Measurements from ENCODE around the gene PTOV1.
A peak's percentile ranks its signal among the peaks of the same experiment; 100 is the strongest.

The PTOV1 gene

GRCh38 chr19:49848938-49849337, 2.0 kb upstream of the PTOV1 start:
- H3K9me3 Mint-ChIP-seq = peaks cover 5% of the 10 kb centered on the region
- H3K36me3 Mint-ChIP-seq = no peaks in the 10 kb centered on the region
- H3K27ac Mint-ChIP-seq = peak overlapping the region; percentile 87
- no peaks in the 10 kb centered on the region for H3K27me3 Mint-ChIP-seq
- H3K4me3 Mint-ChIP-seq = peak overlapping the region; percentile 68
- peaks cover 39% of the 10 kb centered on the region for H3K4me1 Mint-ChIP-seq

DNA sequence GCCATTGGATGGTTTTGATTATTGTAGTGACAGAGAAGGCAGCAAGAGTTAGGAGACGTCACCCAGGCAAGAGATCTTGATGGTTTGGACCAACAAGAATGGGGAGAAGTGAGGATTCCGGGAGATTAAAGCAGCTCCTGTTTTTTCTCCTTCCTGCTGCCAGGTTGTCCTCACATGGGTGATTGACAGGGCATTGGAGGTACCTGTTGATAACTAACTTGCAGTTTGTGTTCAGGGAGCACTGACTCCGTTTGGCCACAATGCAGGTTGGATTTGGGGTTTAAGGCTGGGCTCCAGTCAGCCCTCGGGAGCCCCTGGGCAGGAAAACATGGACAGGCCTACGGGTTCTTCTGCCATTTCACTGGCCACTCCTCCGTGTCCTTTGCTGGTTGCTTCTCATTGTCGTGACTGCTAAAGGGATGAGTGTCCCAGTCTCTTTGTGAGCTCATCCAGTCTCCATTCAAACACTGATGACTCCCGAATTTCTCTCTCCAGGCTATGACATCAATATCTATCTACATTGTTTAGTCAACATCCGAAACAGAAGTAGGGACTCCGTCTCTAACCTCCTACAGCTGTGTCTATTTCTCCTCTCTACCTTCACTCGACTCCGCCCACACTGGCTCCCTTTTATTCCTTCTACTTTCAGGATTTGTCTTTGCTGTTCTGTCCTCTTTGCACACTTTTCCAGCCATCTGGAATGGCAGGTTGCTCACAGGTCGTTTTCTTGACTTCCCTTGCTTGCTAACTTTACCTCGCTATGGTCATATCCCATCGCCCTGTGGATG, 1.3 kb upstream of the PTOV1 start:
- peaks cover 5% of the 10 kb centered on the region for H3K9me3 Mint-ChIP-seq
- no peaks in the 10 kb centered on the region for H3K36me3 Mint-ChIP-seq
- H3K27me3 Mint-ChIP-seq = no peaks in the 10 kb centered on the region
- H3K4me1 Mint-ChIP-seq = peaks cover 39% of the 10 kb centered on the region
- H3K4me3 Mint-ChIP-seq = peak overlapping the region; percentile 90
- peak overlapping the region; percentile 87 for H3K27ac Mint-ChIP-seq

DNA sequence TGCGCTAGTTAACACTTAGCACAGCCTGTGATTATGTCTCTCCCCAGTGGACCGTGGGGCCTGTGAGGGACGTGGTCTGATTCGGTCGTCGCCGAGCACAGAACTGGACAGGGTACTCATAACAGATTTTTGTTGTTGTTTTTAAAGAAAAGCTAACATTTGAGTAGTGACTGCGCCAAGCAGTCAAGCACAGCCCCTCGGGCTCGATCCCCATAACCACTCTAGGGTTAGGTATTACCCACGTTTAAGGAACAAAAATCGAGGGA, 805 bp upstream of the PTOV1 start:
- Mint-ChIP-seq H3K27me3 (no peaks in the 10 kb centered on the region), H3K4me1 (peaks cover 39% of the 10 kb centered on the region), H3K27ac (peak overlapping the region; percentile 93), H3K4me3 (peak overlapping the region; percentile 90), H3K36me3 (no peaks in the 10 kb centered on the region), H3K9me3 (peaks cover 5% of the 10 kb centered on the region)

DNA sequence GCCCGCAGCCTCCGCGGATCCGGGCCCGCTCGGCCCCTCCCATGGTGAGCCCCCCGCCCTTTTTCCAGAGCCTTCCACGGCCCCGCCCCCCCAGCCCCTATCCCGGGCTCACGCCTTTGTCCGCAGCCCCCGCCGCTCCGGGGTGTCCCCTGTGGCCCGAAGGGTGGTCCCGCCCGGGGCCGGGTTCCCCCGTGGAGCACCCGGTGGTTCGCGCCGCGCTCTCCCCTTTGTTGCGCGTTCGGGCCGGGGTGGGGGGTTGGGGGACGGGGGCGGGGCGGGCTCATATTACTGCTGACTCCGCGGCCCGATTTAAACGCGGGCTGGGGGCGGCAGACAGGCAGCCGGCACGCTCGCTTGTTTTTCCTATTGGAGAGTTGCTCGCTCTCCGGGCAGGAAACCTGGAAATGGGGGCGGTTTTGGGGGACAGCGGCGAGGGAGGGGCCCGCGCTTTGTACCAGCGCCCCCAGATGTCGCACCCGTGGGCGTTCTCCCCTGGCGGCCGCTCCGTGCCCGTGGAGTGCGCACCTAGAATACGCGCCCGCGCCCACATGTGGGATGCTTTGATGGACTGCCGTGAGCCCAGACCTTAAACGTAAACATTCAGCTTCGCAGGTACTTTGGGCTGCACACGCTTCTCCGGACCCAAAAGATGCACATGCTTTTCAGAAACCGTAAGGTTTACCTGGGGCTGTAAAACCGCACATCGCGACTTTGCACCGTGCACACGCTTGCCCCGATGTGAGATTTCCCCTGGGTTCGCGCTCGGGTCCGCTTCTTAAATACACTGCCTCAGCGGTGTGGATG, 699 bp downstream of the PTOV1 start:
- Mint-ChIP-seq H3K27me3 (no peaks in the 10 kb centered on the region), H3K4me1 (peaks cover 39% of the 10 kb centered on the region), H3K9me3 (peaks cover 5% of the 10 kb centered on the region), H3K36me3 (no peaks in the 10 kb centered on the region), H3K4me3 (peak overlapping the region; percentile 87), H3K27ac (peak overlapping the region; percentile 79)

DNA sequence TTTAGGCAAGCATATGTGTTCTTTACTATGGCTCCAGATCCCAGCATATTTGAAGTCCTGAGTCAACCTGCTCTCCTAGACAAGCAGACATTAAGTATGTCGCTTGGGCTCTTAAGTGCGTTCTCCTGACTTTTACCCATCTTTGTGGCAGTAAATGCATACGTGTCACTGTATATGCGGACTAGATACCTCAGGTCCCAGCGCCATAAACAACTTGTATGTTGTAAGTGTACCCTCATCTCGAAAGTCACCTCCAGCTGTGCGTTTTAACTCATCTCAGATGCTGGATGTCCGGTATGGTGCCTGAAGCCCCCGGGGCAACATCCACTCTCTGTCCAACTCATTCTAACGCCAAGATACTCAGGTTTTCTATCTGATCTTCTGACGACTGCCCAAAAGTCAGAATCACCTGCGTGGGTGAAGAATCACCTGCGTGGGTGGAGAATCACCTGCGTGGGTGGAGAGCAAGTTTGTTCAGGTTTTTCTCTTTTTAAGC, 1.7 kb downstream of the PTOV1 start:
- Mint-ChIP-seq H3K9me3 (peaks cover 5% of the 10 kb centered on the region), H3K27ac (peak overlapping the region; percentile 79), H3K27me3 (no peaks in the 10 kb centered on the region), H3K4me3 (peak overlapping the region; percentile 87), H3K4me1 (peaks cover 39% of the 10 kb centered on the region), H3K36me3 (no peaks in the 10 kb centered on the region)

DNA sequence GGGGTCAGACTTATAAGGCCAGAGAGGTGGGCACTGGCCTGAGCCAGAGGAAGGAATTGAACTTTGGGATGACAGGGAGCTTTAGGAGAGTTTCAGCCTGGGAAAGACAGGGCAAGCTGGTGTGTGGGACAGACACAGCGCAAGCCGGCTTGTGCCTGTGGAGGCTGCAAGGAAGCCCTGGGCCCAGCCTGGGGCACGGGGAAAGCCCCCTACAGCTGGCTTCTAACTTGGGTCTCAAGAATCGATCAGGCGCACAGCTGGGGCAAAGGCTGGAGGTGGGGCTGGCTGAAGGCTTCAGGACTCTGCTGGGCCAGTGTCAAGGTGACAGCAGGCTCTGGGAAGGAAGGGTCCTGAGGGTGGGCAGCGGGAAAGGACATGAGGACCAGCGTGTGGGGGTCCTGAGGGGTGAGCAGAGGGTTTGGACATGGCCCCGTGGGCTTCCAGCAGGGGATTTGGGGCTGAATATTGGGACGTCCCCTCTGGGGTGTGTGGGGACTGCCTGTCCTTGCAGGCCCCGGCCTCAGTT, 3.0 kb downstream of the PTOV1 start:
- peaks cover 4% of the 10 kb centered on the region for H3K9me3 Mint-ChIP-seq
- H3K27ac Mint-ChIP-seq = no peak overlapping the region
- peaks cover 30% of the 10 kb centered on the region for H3K4me1 Mint-ChIP-seq
- no peaks in the 10 kb centered on the region for H3K36me3 Mint-ChIP-seq
- no peaks in the 10 kb centered on the region for H3K27me3 Mint-ChIP-seq
- H3K4me3 Mint-ChIP-seq = peak overlapping the region; percentile 11

DNA sequence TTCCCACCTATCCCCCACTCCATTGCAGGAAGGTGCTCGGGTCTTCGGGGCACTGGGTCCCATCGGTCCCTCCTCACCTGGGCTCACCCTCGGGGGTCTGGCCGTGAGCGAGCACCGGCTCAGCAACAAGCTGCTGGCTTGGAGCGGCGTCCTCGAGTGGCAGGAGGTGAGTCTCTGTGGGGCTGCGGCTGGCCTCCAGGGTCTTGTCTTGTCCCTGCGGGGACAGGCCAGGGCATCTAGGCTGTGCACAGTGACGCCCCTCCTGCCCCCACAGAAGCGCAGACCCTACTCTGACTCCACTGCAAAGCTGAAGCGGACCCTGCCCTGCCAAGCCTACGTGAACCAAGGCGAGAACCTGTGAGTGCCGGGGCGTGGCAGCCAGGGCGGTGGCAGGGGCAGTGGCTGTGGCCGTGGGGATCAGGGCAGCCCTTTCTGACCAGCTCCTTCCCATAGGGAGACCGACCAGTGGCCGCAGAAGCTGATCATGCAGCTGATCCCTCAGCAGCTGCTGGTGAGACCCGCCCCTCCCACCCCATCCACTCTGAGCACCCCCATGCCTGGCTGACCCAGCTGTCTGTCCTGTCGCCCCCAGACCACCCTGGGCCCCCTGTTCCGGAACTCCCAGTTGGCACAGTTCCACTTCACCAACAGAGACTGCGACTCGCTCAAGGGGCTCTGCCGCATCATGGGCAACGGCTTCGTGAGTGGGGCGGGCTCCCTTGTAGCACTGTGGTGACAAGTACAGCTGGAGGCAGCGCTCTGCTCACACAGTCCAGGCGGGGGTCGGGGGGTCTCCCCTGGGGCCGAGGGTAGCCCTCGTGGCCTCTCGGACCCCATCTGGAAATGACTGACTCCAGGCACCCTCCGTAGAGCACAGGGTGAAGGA, 3.7 kb downstream of the PTOV1 start:
- peak overlapping the region; percentile 30 for H3K27ac Mint-ChIP-seq
- H3K4me1 Mint-ChIP-seq = peaks cover 26% of the 10 kb centered on the region
- no peaks in the 10 kb centered on the region for H3K9me3 Mint-ChIP-seq
- H3K36me3 Mint-ChIP-seq = no peaks in the 10 kb centered on the region
- no peaks in the 10 kb centered on the region for H3K27me3 Mint-ChIP-seq
- H3K4me3 Mint-ChIP-seq = no peak overlapping the region

DNA sequence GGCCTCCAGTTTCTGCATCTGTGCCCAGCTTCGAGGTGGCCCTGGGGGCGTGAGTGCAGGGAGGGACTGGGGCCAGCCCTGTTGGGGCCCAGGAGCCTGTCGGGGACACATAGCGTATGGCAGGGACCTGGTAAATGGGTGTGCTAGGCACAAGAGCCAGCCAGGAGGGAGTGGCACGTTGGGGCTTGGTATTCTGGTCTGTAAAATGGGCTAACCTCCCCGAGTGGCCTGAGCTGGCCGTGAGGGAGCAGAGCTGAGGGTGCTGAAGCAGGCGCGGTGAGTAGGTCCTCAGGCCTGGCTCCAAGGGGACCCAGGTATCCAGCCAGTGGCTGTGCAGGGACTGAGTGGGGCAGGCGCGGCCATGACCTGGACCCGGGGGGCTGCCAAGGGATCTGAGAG, 4.3 kb downstream of the PTOV1 start:
- Mint-ChIP-seq H3K27ac (peak overlapping the region; percentile 30), H3K4me3 (no peak overlapping the region), H3K4me1 (peaks cover 19% of the 10 kb centered on the region), H3K36me3 (no peaks in the 10 kb centered on the region), H3K9me3 (no peaks in the 10 kb centered on the region), H3K27me3 (no peaks in the 10 kb centered on the region)

DNA sequence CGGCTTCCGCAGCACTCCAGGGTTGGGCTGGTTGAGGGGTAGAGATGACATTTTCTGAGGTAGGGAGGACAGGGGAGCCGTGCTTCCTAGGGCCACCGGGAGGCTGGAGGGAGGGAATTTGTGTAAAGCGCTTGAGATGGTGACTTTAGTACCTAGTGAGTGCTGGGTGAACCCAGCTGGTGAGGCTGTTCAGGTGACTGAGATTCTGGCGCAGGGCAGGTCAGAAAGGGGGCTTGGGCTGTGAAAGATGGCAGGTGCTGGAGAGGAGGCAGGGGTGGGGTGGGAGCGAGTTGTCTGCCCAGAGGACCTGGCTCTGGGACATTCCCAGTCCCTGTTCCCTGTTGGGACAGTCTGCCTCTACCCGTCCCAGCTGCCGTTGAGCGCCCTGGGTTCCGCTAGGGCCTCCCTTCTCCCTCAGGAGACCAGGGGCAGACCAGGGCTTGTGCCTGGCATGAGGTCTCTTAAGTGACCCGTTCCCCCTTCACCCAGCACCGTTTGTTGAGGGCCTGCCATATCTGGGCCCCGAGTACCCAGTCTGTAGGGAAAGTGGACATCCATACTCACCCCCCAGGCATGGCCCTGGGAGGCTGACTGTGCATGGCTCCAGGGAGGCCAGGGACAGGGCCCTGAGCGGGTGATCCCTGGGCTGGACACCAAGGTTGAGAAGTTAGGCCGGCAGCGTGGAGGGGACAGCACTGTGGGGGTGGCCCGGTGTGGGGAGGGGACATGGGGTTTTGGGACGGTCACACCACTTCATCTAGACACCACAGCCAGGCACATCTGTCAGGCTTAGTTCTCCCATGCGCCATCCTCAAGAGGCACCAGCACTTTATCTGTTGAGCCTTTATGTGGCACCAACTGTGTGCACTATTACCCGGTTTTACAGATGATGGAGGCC, 5.0 kb downstream of the PTOV1 start:
- peak overlapping the region; percentile 41 for H3K27ac Mint-ChIP-seq
- H3K36me3 Mint-ChIP-seq = no peaks in the 10 kb centered on the region
- H3K27me3 Mint-ChIP-seq = no peaks in the 10 kb centered on the region
- H3K4me1 Mint-ChIP-seq = peaks cover 19% of the 10 kb centered on the region
- H3K4me3 Mint-ChIP-seq = no peak overlapping the region
- no peaks in the 10 kb centered on the region for H3K9me3 Mint-ChIP-seq

- Mint-ChIP-seq H3K27me3 (no peaks in the 10 kb centered on the region), H3K27ac (no peak overlapping the region), H3K36me3 (no peaks in the 10 kb centered on the region), H3K4me1 (peaks cover 19% of the 10 kb centered on the region), H3K9me3 (no peaks in the 10 kb centered on the region), H3K4me3 (no peak overlapping the region)
Observed at GRCh38 chr19:49856574-49857021, 5.6 kb downstream of the PTOV1 start.

- Mint-ChIP-seq H3K36me3 (no peaks in the 10 kb centered on the region), H3K27me3 (no peaks in the 10 kb centered on the region), H3K27ac (no peak overlapping the region), H3K9me3 (no peaks in the 10 kb centered on the region), H3K4me3 (no peak overlapping the region), H3K4me1 (peaks cover 15% of the 10 kb centered on the region)
Observed at GRCh38 chr19:49857061-49857837, 6.3 kb downstream of the PTOV1 start.

DNA sequence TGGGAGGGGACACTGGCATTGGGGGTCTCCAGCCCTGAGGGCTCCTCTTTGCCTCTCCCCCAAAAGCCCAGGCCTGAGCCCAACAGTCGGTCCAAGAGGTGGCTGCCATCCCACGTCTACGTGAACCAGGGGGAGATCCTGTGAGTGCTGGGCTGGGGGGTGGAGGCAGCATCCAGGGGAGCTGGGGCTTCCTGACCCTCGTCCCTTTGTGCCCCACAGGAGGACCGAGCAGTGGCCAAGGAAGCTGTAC, 6.8 kb downstream of the PTOV1 start:
- no peaks in the 10 kb centered on the region for H3K36me3 Mint-ChIP-seq
- H3K27ac Mint-ChIP-seq = no peak overlapping the region
- no peaks in the 10 kb centered on the region for H3K9me3 Mint-ChIP-seq
- no peak overlapping the region for H3K4me3 Mint-ChIP-seq
- peaks cover 10% of the 10 kb centered on the region for H3K4me1 Mint-ChIP-seq
- no peaks in the 10 kb centered on the region for H3K27me3 Mint-ChIP-seq

DNA sequence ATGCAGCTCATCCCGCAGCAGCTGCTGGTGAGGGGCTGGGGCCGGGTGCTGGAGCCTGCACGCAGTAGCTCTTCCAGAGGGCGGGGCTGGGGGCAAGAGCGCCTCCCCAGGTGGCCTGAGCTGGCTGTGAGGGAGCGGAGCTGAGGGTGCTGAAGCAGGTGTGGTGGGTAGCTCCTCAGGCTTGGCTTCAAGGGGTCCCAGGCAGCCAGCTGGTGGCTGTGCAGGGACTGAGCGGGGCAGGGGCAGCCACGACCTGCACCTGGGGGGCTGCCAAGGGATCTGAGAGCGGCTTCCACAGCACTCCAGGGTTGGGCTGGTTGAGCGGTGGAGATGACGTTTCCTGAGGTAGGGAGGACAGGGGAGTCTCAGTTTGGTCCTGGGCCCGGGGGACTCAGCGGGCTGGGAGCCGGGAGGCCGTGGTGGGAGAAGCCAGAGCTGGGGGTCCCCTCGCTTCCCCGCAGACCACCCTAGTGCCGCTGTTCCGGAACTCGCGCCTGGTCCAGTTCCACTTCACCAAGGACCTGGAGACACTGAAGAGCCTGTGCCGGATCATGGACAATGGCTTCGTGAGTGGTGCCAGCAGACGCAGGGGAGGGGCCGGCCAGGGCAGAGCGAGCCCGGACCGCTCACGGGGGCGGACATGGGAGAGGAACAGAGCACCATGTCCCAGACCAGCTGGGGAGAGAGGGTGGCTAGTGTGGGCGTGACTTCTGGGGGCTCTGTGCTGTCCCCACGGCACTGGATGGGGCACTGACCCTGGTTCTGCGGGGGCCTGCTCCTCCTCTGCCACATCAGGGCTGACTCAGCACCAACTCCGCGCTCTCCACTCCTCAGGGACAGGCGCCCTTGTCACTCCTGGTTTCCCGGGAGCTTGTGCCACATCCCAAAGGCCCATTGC, 7.4 kb downstream of the PTOV1 start:
- H3K27ac Mint-ChIP-seq = no peak overlapping the region
- no peaks in the 10 kb centered on the region for H3K9me3 Mint-ChIP-seq
- H3K4me1 Mint-ChIP-seq = peaks cover 7% of the 10 kb centered on the region
- no peak overlapping the region for H3K4me3 Mint-ChIP-seq
- peaks cover 3% of the 10 kb centered on the region for H3K36me3 Mint-ChIP-seq
- H3K27me3 Mint-ChIP-seq = no peaks in the 10 kb centered on the region

Data from activated naive CD4-positive, alpha-beta T cell treated with anti-CD3 and anti-CD28 coated beads, Interleukin-2, amount 50 U/mL, for 24 hours (primary cell).